GM12891 (cell line): ENCODE measurements around the gene MAGI1.
"Not testable (repeated sequence)": the region's sequence is repeated elsewhere in the genome, so short reads cannot be mapped to it uniquely, and the experiment has no call there.

ENCODE experiments used
- DNase-seq: peaks from one replicate; pipeline ENCODE4 v3.0.0; 2011; ENCODE audit warnings: low spot score; ENCODE audit not compliant: insufficient read length
- FAIRE-seq: peaks from 2 replicates; lab custom pipeline; 2011; peaks lifted over from hg19 to GRCh38; lab: Jason Lieb, UNC
- PAX5 ChIP-seq: IDR thresholded peaks from 2 replicates; pipeline ENCODE4 v1.6.1; 2011; ENCODE audit warnings: low read length, moderate library complexity, mild to moderate bottlenecking; ENCODE audit not compliant: insufficient read depth, severe bottlenecking
- POLR2A ChIP-seq: IDR thresholded peaks from 2 replicates; pipeline ENCODE4 v1.6.1; 2011; ENCODE audit warnings: low read depth, low read length, control low read depth
- POLR2AphosphoS5 ChIP-seq: IDR thresholded peaks from 2 replicates; pipeline ENCODE4 v1.6.1; 2011; ENCODE audit warnings: low read depth, low read length, control low read depth
- POU2F2 ChIP-seq: IDR thresholded peaks from 2 replicates; pipeline ENCODE4 v1.6.1; 2011; ENCODE audit warnings: low read depth, mild to moderate bottlenecking, control low read depth, low read length, moderate library complexity
- SPI1 ChIP-seq: IDR thresholded peaks from 2 replicates; pipeline ENCODE4 v1.6.1; 2011; ENCODE audit warnings: low read depth, low read length, control low read depth
- TAF1 ChIP-seq: IDR thresholded peaks from 2 replicates; pipeline ENCODE4 v1.6.1; 2011; ENCODE audit warnings: low read depth, low read length, control low read depth

MAGI1 gene

DNA sequence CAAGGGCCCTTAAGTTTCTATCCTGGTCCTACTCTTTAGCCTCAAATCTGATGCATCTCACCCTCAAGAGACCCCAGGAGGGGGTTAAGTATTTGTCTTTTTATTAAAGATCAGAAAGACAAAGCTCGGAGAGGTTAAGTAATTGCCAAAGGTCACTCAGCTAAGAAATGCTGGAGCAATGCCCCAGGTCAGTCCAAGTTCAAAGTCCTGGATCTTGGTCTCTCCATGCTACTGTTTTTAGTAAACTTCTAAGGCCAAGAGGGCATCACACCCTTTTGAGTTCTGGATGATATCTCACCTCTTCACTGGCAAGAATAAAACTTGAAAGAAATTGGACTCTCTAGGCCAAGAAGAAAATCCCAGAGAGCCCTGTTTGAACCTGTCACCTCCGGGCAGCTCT, 488.6 kb downstream of the MAGI1 start:
- FAIRE-seq (no peak), DNase-seq (no peak)
- TF ChIP-seq POU2F2 (no peak), TAF1 (no peak), SPI1 (no peak), POLR2A (no peak), PAX5 (no peak), POLR2AphosphoS5 (no peak)

DNA sequence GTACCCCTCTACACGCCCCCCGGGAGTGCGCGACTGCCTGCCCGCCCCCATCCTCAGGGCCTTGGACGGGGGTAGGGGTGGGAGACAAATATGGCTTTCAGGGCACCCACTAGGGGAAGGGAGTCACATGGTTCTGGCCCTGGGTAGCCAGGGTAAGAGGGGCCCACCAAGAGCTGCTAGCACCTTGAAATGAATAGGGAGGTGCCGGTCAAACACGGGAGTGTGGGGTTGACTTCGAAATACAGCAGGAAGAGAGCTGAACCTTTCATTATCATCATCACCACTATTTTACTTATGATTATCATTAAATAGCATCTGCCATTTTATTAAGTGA, 489.1 kb downstream of the MAGI1 start:
- FAIRE-seq (no peak), DNase-seq (no peak)
- TF ChIP-seq PAX5: no peak

DNA sequence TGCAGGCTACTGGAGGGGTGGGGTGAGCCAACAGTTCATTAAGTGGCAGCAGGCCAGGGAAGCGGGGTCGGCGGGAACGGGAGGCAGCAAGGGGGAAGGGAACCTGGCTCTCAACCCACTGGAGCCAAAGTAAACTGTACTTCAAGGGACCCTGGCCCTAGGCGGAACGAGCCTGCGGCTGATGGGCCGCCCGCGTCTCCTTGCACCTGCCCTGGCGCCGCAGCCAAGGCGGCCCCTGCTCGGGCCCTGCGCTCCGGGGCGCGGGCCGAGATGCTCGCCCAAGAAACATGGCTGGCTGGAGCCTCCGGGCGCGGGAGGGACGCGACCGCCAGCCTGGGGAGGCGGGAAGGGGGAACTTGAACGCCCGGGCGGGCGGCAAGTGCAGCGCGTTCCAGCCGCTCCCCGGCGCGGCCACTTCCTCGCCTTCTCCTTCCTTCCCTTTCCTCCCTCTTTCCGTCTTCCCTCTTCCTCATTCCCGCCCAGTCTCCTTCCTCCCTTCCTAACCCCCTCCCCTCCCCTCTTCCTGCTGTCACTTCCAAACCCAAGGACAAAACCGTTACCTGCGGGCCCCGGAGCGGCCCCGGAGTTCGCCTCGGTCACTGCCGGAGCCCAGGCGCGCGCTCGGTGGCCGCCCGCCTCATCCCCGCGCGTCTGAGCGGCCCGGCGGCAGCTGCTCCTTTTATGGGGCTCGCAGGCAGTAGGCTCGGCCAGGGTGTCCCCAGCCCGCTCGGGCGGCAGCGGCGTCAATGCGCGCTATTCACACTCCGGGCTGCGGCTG, 489.7 kb downstream of the MAGI1 start:
- no peak for TF ChIP-seq POLR2A
- TF ChIP-seq POLR2AphosphoS5: no peak
- no peak for TF ChIP-seq SPI1
- TF ChIP-seq PAX5: no peak
- no peak for TF ChIP-seq POU2F2
- no peak for TF ChIP-seq TAF1
- no peak for FAIRE-seq
- no peak for DNase-seq

DNA sequence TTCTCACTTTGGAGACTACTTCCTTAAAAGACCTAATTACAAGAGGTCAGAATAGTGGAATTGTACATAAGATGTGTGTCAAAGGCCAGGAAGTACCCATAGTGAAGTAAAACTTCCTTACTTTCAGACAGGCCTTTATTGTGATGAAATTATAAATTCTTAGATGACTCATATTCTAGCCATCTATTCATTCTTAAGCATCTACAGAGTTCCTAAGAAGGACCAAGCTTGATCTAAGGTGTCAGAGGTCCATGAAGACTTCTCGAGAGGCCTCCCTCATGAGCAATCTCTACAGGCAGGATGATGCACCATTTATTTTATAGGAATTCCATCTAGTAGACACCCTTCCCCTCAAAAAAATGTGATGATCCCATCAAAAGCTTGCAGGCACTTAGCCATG, 493.3 kb downstream of the MAGI1 start:
- no peak for FAIRE-seq
- TF ChIP-seq SPI1 (no peak), POLR2AphosphoS5 (no peak), POU2F2 (no peak), TAF1 (no peak), POLR2A (no peak), PAX5 (no peak)
- DNase-seq: no peak

DNA sequence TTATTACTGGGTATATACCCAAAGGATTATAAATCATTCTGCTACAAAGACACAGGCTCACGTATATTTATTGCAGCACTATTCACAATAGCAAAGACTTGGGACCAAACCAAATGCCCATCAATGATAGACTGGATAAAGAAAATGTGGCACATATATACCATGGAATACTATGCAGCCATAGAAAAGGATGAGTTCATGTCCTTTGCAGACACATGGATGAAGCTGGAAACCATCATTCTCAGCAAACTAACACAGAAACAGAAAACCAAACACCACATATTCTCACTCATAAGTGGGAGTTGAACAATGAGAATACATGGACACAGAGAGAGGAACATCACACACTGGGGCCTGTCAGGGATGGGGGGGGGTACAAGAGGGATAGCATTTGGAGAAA, 495.3 kb downstream of the MAGI1 start:
- DNase-seq, FAIRE-seq: not testable (repeated sequence)

DNA sequence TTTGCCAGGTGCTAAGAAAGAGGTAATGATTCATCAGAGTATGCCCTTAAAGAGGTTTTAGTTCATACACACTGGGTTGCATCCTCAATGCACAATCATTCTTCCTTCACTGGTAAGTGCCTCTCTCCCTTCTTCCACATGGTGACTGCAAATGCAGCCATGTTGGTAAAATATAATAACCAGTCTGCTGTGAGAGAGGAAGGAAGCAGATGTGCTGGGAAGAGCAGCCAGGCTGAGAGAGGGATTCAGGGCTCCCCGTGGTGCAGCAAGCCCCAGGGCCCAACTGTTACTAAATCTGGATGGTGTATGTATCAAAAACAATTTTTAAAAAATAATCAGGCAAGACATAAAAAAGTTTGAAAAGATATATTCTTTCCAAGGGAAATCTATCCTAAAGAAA, 498.1 kb downstream of the MAGI1 start:
- no peak for FAIRE-seq
- DNase-seq: no peak
- no peak for TF ChIP-seq TAF1
- no peak for TF ChIP-seq POU2F2
- no peak for TF ChIP-seq PAX5
- no peak for TF ChIP-seq POLR2AphosphoS5
- no peak for TF ChIP-seq SPI1
- TF ChIP-seq POLR2A: no peak

DNA sequence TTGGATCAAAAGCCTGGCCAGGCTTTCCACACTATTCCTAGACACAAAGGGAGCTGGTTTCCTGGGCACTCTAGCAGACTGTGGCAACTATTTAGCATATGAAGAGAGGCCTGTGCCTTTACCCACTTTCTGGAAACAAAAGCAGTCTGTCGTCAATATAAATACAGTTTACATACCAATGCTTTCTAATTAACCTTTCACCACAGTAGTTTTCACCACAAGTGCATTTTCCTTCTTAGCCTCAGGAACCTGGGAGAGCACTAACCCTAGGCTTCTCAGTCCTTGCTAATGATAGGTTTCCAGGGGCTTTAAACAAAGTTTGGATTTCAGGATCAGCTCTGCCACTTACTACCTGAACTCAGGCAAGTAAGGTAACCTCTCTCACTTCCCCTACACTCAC, 499.1 kb downstream of the MAGI1 start:
- FAIRE-seq (no peak), DNase-seq (no peak)
- no peak for TF ChIP-seq SPI1
- no peak for TF ChIP-seq POLR2AphosphoS5
- no peak for TF ChIP-seq POLR2A
- TF ChIP-seq PAX5: no peak
- TF ChIP-seq TAF1: no peak
- no peak for TF ChIP-seq POU2F2

DNA sequence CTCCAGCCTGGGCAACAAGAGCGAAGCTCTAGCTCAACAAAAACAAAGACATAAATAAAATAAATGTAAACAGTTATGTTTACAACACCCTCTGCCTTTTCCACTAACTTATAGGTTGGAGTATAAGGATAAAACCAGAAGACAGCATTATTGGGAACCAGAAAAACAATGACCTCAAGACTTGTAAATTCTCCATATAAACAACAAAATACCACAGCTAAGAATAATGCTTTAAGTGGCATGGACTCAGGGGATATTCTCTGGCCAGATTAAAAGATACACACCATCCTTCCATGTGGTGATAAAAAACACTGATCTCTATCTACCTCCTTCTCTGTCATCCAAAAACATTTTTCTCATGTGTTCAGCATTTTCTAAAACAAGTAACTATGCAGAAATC, 500.6 kb downstream of the MAGI1 start:
- FAIRE-seq (no peak), DNase-seq (no peak)
- no peak for TF ChIP-seq POLR2AphosphoS5
- TF ChIP-seq PAX5: no peak
- TF ChIP-seq POLR2A: no peak
- no peak for TF ChIP-seq TAF1
- TF ChIP-seq SPI1: no peak
- TF ChIP-seq POU2F2: no peak

DNA sequence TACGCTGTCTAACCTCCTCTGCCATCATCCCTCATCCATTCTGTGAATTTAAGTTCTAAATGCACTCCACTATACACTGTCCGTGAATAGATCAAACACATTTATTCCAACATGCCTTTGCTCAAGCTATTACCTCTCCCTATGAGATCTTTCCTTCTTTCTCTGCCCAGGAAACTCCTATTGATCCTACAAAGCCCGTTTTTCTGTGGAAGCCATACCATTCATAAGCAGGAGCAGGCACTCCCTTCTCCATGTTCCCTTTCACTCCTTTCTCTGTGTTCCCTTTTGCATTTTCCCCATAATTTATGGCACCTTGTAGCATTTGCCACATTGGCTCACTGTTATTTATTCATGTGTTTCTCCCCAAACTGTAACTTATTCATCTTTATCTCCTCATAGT, 501.6 kb downstream of the MAGI1 start:
- FAIRE-seq: no peak
- DNase-seq: no peak
- TF ChIP-seq POU2F2 (no peak), TAF1 (no peak), POLR2AphosphoS5 (no peak), POLR2A (no peak), SPI1 (no peak), PAX5 (no peak)

DNA sequence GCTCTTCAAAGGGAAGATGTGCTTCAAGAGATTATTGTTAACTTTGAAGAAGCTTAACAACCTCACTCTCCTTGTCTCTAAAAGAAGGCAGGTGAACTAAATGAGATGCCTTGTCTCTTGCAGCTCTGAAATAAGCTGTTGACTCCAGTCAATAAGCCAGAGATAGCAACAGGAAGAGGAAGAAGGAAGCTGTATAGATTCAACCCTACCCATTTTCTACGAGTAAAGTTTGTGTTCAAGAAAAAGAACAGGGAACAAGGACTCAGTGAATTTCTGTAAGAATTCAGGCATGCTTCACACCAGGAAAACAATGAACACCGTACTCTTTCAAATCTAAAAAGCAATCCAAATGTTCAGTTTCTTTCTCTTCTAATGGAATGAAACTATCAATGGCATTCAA, 503.5 kb downstream of the MAGI1 start:
- no peak for TF ChIP-seq SPI1

DNA sequence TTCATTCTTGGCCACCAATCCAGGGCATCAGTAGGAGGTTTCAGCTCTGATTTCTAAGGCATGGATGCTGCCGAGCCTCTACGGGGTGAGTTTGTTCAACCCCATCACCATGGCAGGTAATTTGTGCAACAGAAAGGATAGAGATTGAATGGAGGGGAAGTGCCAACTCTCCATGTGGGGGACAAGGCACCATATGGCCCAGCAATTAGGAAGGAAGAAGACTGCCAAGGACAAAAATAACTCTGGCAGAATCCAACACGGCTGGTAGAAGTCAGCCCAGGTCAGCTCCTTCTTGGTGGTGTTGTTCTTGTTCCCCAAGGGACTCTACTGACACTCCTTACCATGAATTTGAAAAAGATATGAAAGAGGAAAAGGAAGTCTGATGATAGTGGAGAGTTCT, 503.9 kb downstream of the MAGI1 start:
- no peak for FAIRE-seq
- no peak for DNase-seq
- TF ChIP-seq POLR2A (no peak), PAX5 (no peak), TAF1 (no peak), POU2F2 (no peak), SPI1 (no peak)

More for the DNA sequence above, 503.5 kb downstream of the MAGI1 start:
- no peak for FAIRE-seq
- no peak for DNase-seq
